IPS-20b (cell line): ENCODE results near the gene GAPVD1.

Experiments
- H3K27ac ChIP-seq: one replicate; pipeline ENCODE4 v1.5.1; 2013; ENCODE audit warnings: low read length
- H3K27me3 ChIP-seq: 2 replicates; pipeline ENCODE4 v1.6.1; 2013; ENCODE audit warnings: mild to moderate bottlenecking, low read length, inconsistent platforms; ENCODE audit not compliant: insufficient read depth
- H3K36me3 ChIP-seq: 2 replicates; pipeline ENCODE4 v1.6.1; 2013; ENCODE audit warnings: low read depth, mild to moderate bottlenecking, inconsistent platforms, low read length, moderate library complexity; ENCODE audit not compliant: insufficient read depth
- H3K4me1 ChIP-seq: 2 replicates; pipeline ENCODE4 v1.6.1; 2013; ENCODE audit warnings: mild to moderate bottlenecking, control low read depth, inconsistent platforms, low read length, moderate library complexity; ENCODE audit not compliant: insufficient read depth
- H3K4me3 ChIP-seq: 2 replicates; pipeline ENCODE4 v1.5.1; 2013; ENCODE audit warnings: mild to moderate bottlenecking, low read length, inconsistent platforms
- H3K9ac ChIP-seq: 2 replicates; pipeline ENCODE4 v1.6.1; 2013; ENCODE audit warnings: low read depth, mild to moderate bottlenecking, inconsistent platforms, low read length, moderate library complexity
- H3K9me3 ChIP-seq: 2 replicates; pipeline ENCODE4 v1.6.1; 2013; ENCODE audit warnings: mild to moderate bottlenecking, low read depth, low read length, inconsistent platforms; ENCODE audit not compliant: insufficient read depth

GAPVD1 gene

GRCh38 chr9:125325826-125326225, 64.2 kb downstream of the GAPVD1 start:
- Histone ChIP-seq H3K27ac (no peak overlapping the region), H3K36me3 (peaks cover 41% of the 10 kb centered on the region), H3K9me3 (no peaks in the 10 kb centered on the region), H3K4me1 (no peaks in the 10 kb centered on the region), H3K4me3 (no peak overlapping the region), H3K27me3 (no peaks in the 10 kb centered on the region), H3K9ac (no peak overlapping the region)

GRCh38 chr9:125329978-125330377, 68.4 kb downstream of the GAPVD1 start:
- H3K36me3 ChIP-seq, result peaks cover 65% of the 10 kb centered on the region
- no peaks in the 10 kb centered on the region for H3K9me3 ChIP-seq

DNA sequence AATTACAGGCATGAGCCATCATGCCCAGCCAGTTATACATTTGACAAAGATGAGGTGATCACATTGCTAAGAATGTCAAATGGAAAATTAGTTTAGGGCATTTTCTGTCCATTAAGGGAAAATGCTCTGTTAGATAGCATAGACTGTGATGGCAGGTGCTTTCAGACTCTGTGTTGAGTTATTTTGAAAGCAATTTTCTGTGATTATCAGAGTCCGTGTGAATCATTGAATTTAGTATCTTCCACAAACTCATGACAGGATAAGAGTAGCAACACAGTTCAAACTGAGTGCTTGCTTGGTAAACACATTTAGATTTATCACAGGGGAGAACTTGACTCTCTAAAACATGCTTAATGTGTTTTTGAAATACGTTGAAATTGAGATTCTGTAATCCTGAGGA, 69.0 kb downstream of the GAPVD1 start:
- no peaks in the 10 kb centered on the region for H3K27me3 ChIP-seq
- H3K27ac ChIP-seq, result no peak overlapping the region
- no peak overlapping the region for H3K4me3 ChIP-seq
- H3K9ac ChIP-seq, result no peak overlapping the region
- H3K36me3 ChIP-seq, result peaks cover 64% of the 10 kb centered on the region
- H3K9me3 ChIP-seq, result no peaks in the 10 kb centered on the region
- no peaks in the 10 kb centered on the region for H3K4me1 ChIP-seq

More at GRCh38 chr9:125329978-125330377, 68.4 kb downstream of the GAPVD1 start:
- Histone ChIP-seq H3K27me3 (no peaks in the 10 kb centered on the region), H3K27ac (no peak overlapping the region), H3K4me3 (no peak overlapping the region), H3K9ac (no peak overlapping the region), H3K4me1 (no peaks in the 10 kb centered on the region)

- Histone ChIP-seq H3K27ac (no peak overlapping the region), H3K27me3 (no peaks in the 10 kb centered on the region), H3K9me3 (no peaks in the 10 kb centered on the region), H3K4me3 (no peak overlapping the region), H3K4me1 (no peaks in the 10 kb centered on the region), H3K9ac (no peak overlapping the region), H3K36me3 (peaks cover 62% of the 10 kb centered on the region)
These were observed 70.9 kb downstream of the GAPVD1 start for GRCh38 chr9:125332527-125332926.

- Histone ChIP-seq H3K27me3 (no peaks in the 10 kb centered on the region), H3K4me1 (no peaks in the 10 kb centered on the region; the same call in 1 of the 2 replicates), H3K9me3 (no peaks in the 10 kb centered on the region), H3K4me3 (no peak overlapping the region), H3K36me3 (peaks cover 60% of the 10 kb centered on the region), H3K27ac (no peak overlapping the region), H3K9ac (no peak overlapping the region)
These were observed 75.6 kb downstream of the GAPVD1 start for GRCh38 chr9:125337236-125337635.

- H3K9ac ChIP-seq, result no peak overlapping the region
- H3K27ac ChIP-seq, result no peak overlapping the region
- peaks cover 52% of the 10 kb centered on the region for H3K36me3 ChIP-seq
- no peaks in the 10 kb centered on the region for H3K27me3 ChIP-seq
- peaks cover 17% of the 10 kb centered on the region for H3K4me1 ChIP-seq
- H3K4me3 ChIP-seq, result no peak overlapping the region
- H3K9me3 ChIP-seq, result no peaks in the 10 kb centered on the region
These were observed 77.3 kb downstream of the GAPVD1 start for GRCh38 chr9:125338929-125339328.

DNA sequence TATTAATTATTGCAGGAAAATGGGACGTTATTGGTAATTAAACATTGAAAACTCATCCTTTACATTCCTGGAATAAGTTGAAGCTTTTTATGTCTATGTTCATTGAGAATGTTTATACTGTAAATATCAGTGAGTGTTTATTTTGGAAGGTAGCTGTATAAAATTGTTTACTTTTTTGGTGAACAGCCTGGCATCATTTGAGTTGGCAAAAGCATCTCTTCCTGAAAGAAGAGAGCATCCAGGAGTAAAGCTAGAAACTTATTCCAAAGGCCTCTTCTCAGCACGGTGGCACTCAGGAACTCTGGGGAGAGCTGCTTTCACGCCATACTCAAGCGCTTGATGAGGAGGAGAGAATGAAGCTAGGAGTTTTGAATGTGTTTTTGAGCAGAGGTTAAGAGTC, 79.9 kb downstream of the GAPVD1 start:
- H3K9ac ChIP-seq, result no peak overlapping the region
- H3K4me3 ChIP-seq, result no peak overlapping the region
- peaks cover 19% of the 10 kb centered on the region for H3K4me1 ChIP-seq
- no peaks in the 10 kb centered on the region for H3K27me3 ChIP-seq
- peaks cover 48% of the 10 kb centered on the region for H3K36me3 ChIP-seq
- H3K27ac ChIP-seq, result no peak overlapping the region
- H3K9me3 ChIP-seq, result no peaks in the 10 kb centered on the region

GRCh38 chr9:125343518-125344275, 82.1 kb downstream of the GAPVD1 start:
- H3K9me3 ChIP-seq, result no peaks in the 10 kb centered on the region
- H3K36me3 ChIP-seq, result peaks cover 39% of the 10 kb centered on the region
- no peak overlapping the region for H3K27ac ChIP-seq
- no peaks in the 10 kb centered on the region for H3K27me3 ChIP-seq
- no peak overlapping the region for H3K9ac ChIP-seq
- peak overlapping the region; percentile 9; the same call in 1 of the 2 replicates for H3K4me3 ChIP-seq
- H3K4me1 ChIP-seq, result peaks cover 19% of the 10 kb centered on the region

DNA sequence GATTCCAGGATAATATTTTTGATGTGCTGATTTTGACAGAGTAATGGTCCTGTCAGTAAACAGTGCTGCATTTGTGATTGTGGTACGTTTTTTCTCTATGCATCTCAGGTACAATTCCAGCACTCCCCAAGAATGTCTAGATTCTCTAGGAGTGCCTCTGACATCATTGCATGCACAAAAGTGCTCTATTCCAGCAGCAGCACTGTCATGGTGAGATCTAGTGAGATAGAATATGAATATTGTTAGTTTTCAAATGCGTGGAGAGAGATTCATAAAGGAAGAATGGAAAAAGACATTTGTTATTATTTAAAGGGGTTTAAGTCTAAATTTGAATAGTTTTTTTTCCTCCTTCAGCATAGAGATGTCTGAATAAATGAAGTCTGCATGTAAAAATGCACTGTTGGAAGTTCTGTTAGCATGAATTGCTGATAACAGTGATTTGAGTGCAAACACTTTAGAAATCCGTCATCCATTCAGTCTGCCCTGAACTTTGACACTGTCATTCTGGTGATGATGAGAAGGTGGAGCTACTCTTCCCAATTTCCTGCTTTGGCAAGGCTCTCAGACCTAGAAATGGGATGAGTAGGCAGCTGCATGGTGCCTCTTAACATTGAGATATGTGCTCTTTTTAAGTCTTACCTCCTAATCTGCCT, 84.6 kb downstream of the GAPVD1 start:
- Histone ChIP-seq H3K4me1 (peaks cover 19% of the 10 kb centered on the region), H3K27ac (no peak overlapping the region), H3K27me3 (no peaks in the 10 kb centered on the region), H3K9me3 (peaks cover 14% of the 10 kb centered on the region), H3K4me3 (no peak overlapping the region), H3K9ac (no peak overlapping the region), H3K36me3 (peaks cover 60% of the 10 kb centered on the region)

DNA sequence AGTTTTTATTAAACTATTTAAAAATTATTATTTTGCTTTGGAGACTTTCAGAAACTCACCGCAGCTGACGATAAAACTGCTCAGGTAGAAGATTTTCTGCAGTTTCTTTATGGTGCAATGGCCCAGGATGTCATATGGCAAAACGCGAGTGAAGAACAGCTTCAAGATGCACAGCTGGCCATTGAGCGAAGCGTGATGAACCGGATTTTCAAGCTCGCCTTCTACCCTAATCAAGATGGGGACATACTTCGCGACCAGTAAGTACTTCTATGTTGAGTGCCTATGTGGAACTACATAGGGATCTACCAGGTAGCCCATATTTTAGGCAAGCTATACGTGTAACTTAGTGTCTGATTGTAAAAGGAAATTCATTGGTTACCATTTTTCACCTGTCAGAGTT, 94.0 kb downstream of the GAPVD1 start:
- Histone ChIP-seq H3K9me3 (peaks cover 11% of the 10 kb centered on the region), H3K9ac (no peak overlapping the region), H3K27ac (no peak overlapping the region), H3K4me3 (no peak overlapping the region), H3K36me3 (peaks cover 86% of the 10 kb centered on the region), H3K27me3 (no peaks in the 10 kb centered on the region), H3K4me1 (no peaks in the 10 kb centered on the region)

- Histone ChIP-seq H3K36me3 (peaks cover 86% of the 10 kb centered on the region), H3K9ac (no peak overlapping the region), H3K27ac (no peak overlapping the region), H3K9me3 (peaks cover 7% of the 10 kb centered on the region; the same call in 1 of the 2 replicates), H3K4me3 (no peak overlapping the region), H3K4me1 (no peaks in the 10 kb centered on the region), H3K27me3 (no peaks in the 10 kb centered on the region)
These were observed 94.4 kb downstream of the GAPVD1 start for GRCh38 chr9:125356032-125356431.

DNA sequence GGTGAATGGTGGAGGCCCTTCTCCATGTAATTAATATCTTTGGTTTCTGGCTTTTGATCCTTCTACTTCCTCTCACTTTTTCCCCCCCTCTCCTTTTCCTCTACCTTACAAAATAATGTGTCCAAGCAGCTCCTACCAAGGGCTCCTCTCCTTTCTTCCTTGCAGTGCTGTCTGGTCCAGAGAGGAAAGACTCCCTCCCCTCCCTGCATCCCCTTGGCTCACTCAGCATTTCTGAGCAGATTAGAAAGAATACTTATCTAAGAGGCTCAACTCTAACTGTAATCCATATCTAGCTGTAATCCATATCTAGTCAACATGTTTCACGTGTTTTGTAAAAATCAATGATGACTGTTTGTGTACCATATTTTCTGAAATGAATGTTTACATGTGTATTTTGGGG, 97.4 kb downstream of the GAPVD1 start:
- peaks cover 79% of the 10 kb centered on the region for H3K36me3 ChIP-seq
- no peaks in the 10 kb centered on the region for H3K27me3 ChIP-seq
- H3K4me3 ChIP-seq, result no peak overlapping the region
- no peak overlapping the region for H3K27ac ChIP-seq
- no peaks in the 10 kb centered on the region for H3K4me1 ChIP-seq
- H3K9ac ChIP-seq, result no peak overlapping the region
- no peaks in the 10 kb centered on the region for H3K9me3 ChIP-seq
